ENCODE data around the gene SMO.
"Not testable (repeated sequence)": the region's sequence is repeated elsewhere in the genome, so short reads cannot be mapped to it uniquely, and the experiment has no call there.

Gene SMO

GRCh38 chr7:129209067-129209926, 20.9 kb downstream of the SMO start:
- DNase-seq = no peak

- DNase-seq = peak; percentile 50 to 54
Observed at GRCh38 chr7:129210256-129210988, 22.0 kb downstream of the SMO start.

- DNase-seq = no peak
Observed at GRCh38 chr7:129210989-129211312, 22.5 kb downstream of the SMO start.

- DNase-seq = no peak
Observed at GRCh38 chr7:129212126-129212525, 23.7 kb downstream of the SMO start.

GRCh38 chr7:129212596-129212995, 24.2 kb downstream of the SMO start:
- DNase-seq = no peak

GRCh38 chr7:129213828-129214227, 25.4 kb downstream of the SMO start:
- no peak for DNase-seq

GRCh38 chr7:129215691-129216090, 27.3 kb downstream of the SMO start:
- DNase-seq = not testable (repeated sequence)

- not testable (repeated sequence) for DNase-seq
Observed at GRCh38 chr7:129216101-129216715, 27.8 kb downstream of the SMO start.

GRCh38 chr7:129216821-129217416, 28.5 kb downstream of the SMO start:
- DNase-seq = not testable (repeated sequence)

- DNase-seq = peak; percentile 72 to 76
Observed at GRCh38 chr7:129218514-129219062, 30.2 kb downstream of the SMO start.

- not testable (repeated sequence) for DNase-seq
Observed at GRCh38 chr7:129219166-129219565, 30.7 kb downstream of the SMO start.

GRCh38 chr7:129222064-129222463, 33.6 kb downstream of the SMO start:
- no peak for DNase-seq

GRCh38 chr7:129224251-129225205, 36.1 kb downstream of the SMO start, which contains the start of gene AHCYL2:
Gene AHCYL2 (plus strand): TSS chr7:129225030.
- DNase-seq = peak; percentile 98 to 99

- DNase-seq = peak; percentile 41
Observed at GRCh38 chr7:129225206-129225930, 36.9 kb downstream of the SMO start.

GRCh38 chr7:129225931-129226572, 37.6 kb downstream of the SMO start:
- no peak for DNase-seq

GRCh38 chr7:129227646-129228578, 39.5 kb downstream of the SMO start:
- no peak for DNase-seq

- no peak for DNase-seq
Observed at GRCh38 chr7:129228633-129229032, 40.2 kb downstream of the SMO start.

- DNase-seq = no peak
Observed at GRCh38 chr7:129231666-129232065, 43.2 kb downstream of the SMO start.

GRCh38 chr7:129238546-129238945, 50.1 kb downstream of the SMO start:
- DNase-seq = no peak
